ENCODE data around the gene USP9X.

DNA sequence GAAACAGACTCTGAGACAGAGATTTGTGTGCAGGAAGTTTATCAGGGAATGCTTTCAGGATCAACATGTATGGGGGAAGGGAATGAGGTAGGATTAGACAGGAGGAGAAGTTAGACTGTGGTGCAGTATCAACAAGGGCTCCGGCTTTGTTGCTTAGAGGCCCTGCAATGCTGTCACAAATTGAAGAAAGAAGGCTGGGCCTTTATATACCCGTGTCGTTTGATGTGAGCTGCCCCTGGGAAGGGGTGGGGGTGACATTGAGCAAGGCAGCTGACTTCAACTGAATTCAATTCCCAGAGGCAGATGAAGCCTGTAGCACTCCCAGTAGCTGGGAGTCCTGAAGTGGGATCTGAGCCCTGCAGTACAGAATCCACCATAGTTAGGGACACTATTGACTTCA is 29.5 kb upstream of the USP9X start:
- no peak for TF ChIP-seq MAFK (IDR thresholded peaks at IDR 0.05; ENCODE audit: low read length)
- no peak for TF ChIP-seq ZNF311 (CRISPR knock-in tag; IDR thresholded peaks at IDR 0.05)
- no peak for TF ChIP-seq NRF1 (conservative IDR thresholded peaks at IDR 0.05 in 1 of 2, IDR thresholded peaks at IDR 0.05 in 1 of 2)
- TF ChIP-seq SREBF1 (IDR thresholded peaks at IDR 0.05; ENCODE audit: borderline replicate concordance, low read depth, low read length): no peak
- TF ChIP-seq BCL6 (CRISPR knock-in tag; IDR thresholded peaks at IDR 0.05): no peak
- TF ChIP-seq DNMT1 (IDR thresholded peaks at IDR 0.05): no peak
